GM12892 (cell line): ENCODE results near the gene TBX3.

ENCODE experiments used
- POLR2A ChIP-seq: IDR thresholded peaks from 2 replicates; pipeline ENCODE4 v1.6.1; 2011; ENCODE audit warnings: low read depth, low read length, control low read depth
- POLR2AphosphoS5 ChIP-seq: IDR thresholded peaks from 2 replicates; pipeline ENCODE4 v1.6.1; 2011; ENCODE audit warnings: low read depth, low read length, control low read depth

- TF ChIP-seq POLR2AphosphoS5 (no peak), POLR2A (no peak)
Measured at GRCh38 chr12:114682106-114682784, 1.7 kb downstream of the TBX3 start.
